WI38 (cell line): Measurements from ENCODE around the gene MGAT4A.

ENCODE experiments used
- H3K4me3 ChIP-seq: 2 replicates; pipeline ENCODE4 v1.5.1; 2011; ENCODE audit warnings: low read depth, mild to moderate bottlenecking, control low read depth, low read length
- CTCF ChIP-seq: IDR thresholded peaks from 2 replicates; pipeline ENCODE4 v1.5.1; 2012; ENCODE audit warnings: low read depth, mild to moderate bottlenecking, control low read depth, low read length

The MGAT4A gene

DNA sequence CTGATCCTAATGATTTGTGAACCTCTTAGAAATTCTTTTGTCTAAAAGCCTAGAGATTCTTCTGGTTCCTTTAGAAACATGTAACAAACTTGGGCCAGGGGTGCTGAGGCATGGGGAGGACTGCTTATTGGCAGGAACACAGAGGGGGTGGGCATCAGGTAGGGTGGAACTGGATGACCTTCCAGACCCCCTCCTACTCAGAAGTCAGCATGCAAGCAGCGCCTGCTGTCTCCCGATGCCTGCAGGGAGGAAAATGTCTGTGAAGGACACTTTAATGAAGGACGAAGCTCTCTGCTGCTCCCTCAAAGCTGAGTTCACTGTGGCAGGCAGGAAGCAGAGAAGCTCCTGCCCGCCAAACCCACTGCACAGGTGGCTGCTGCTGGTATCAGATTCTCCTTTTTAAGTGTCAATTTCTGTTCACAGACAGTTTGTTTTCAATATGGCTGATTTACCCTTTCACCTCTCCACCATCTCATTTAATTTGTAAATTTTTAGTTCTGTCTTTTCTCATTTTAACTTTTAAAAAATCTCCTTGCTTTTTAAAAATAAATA, 142.0 kb downstream of the MGAT4A start:
- H3K4me3 ChIP-seq: no peak overlapping the region
- no peak for TF ChIP-seq CTCF

DNA sequence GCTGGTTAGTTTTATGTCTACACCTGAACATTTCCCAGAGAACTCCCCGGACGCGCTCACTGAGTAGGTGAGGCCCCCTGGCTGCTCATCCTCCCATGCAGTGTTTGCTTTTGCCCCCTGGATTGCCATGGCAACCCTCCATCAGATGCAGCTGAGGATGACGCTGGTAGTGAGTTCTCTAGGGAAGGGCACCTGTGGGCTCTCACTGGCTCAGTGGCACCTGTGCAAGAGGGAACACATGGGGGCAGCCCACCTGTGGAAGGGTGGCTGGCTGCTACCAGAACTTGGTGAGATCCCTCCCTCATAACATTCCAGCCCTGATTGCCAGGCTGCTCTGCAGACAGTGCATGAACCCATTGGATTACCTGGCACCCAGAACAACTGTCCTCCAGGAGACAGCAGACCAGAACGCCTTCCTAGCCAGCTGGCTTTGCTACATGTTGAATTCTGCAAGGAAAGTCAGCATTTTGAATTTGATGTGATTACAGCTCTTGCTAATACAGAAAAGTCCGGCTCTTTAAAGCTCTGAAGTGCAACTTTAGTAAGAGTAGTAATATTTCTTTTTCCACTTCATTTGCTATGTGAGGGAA, 144.3 kb downstream of the MGAT4A start:
- TF ChIP-seq CTCF: no peak
- H3K4me3 ChIP-seq: no peak overlapping the region

- TF ChIP-seq CTCF: no peak
Measured at GRCh38 chr2:98585386-98585785, 145.5 kb downstream of the MGAT4A start.

GRCh38 chr2:98583816-98584618, 146.9 kb downstream of the MGAT4A start:
- no peak overlapping the region for H3K4me3 ChIP-seq
- no peak for TF ChIP-seq CTCF

More at GRCh38 chr2:98585386-98585785, 145.5 kb downstream of the MGAT4A start:
- no peak overlapping the region for H3K4me3 ChIP-seq

DNA sequence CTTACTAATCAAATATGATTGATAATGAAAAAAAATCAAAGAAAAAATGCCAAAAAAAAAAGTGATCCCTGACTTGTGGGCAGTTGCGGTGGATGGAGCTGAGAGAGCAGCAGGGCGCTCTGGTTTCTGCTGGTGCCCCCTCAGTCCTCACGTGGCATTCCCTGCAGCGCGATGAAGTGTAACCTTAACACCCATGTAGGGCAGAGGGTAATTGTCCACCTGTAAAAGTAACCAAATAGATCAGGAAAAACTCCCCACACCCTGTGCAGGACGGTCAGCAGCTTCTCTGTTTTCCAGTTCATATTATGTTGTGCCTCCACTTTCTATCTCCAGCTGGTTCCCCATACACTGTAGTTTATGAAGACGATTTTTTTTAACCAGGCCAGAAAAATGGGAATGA, 147.7 kb downstream of the MGAT4A start:
- no peak overlapping the region for H3K4me3 ChIP-seq
- TF ChIP-seq CTCF: no peak

DNA sequence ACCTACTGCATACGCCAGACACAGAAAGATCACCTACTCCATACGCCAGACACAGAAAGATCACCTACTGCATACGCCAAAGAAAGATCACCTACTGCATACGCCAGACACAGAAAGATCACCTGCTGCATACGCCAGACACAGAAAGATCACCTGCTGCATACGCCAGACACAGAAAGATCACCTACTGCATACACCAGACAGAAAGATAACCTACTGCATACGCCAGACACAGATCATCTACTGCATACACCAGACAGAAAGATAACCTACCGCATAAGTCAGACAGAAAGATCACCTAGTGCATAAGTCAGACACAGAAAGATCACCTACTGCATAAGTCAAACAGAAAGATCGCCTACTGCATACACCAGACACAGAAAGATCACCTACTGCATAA, 148.4 kb downstream of the MGAT4A start:
- TF ChIP-seq CTCF: no peak
- no peak overlapping the region for H3K4me3 ChIP-seq
